K562 (cell line): ENCODE measurements around the gene UBQLN2. TPM values are rescaled to one million over a fixed set of nuclear protein-coding genes. Genes with fewer than 3 reads are reported as not detected.

Source experiments
- ATAC-seq: fragments of 200-7000 bp; cut with Tn5 transposase; 3 replicates; pipeline ENCODE4 v1.9.1; 2020; ENCODE audit warnings: moderate library complexity
- BruUV-seq: library from RNA; stranded (reverse); fragments of 400-500 nt; replicated peaks from 2 replicates; lab custom pipeline; 2021; lab: Mats Ljungman, UMichigan
- CTCF ChIA-PET: fragments of 300-600 bp; formaldehyde crosslinking; extraction: SDS; loops from one replicate; lab custom pipeline; 2021; ENCODE audit warnings: low intra/inter-chr PET ratio; lab: Yijun Ruan, JAX
- POLR2A ChIA-PET: fragments of 300-600, 350-650 bp; sonication (Branson Sonifier 250); formaldehyde crosslinking; extraction: SDS; loops from one replicate; lab custom pipeline; 2021; ENCODE audit warnings: antibody characterized with exemption, inconsistent platforms; lab: Yijun Ruan, JAX
- DNase-seq, 4 experiments: peaks; one replicate each; pipeline versions ENCODE4 v3.0.0 to v3.0.0-alpha.2; 2011 to 2018; ENCODE audit warnings: low spot score in 3 of 4, mixed read lengths in 3 of 4; ENCODE audit errors: extremely low read depth in 1 of 4
- FAIRE-seq: peaks from 2 replicates; lab custom pipeline; 2011; peaks lifted over from hg19 to GRCh38; lab: Jason Lieb, UNC
- H2AFZ ChIP-seq: 2 replicates; pipeline ENCODE4 v1.6.0; 2011; ENCODE audit warnings: low read depth, low read length, control low read depth, inconsistent platforms
- H3K27ac ChIP-seq: fragments of 200-600 bp; 3 replicates; pipeline ENCODE4 v1.8.0; 2011; ENCODE audit warnings: low read depth, mild to moderate bottlenecking, control low read depth, inconsistent platforms, low read length, moderate library complexity, mixed read lengths; ENCODE audit errors: extremely low read depth
- H3K27me3 ChIP-seq, 2 experiments: fragments of 300-600 bp in 1 of 2; 2 replicates in 1 of 2; 3 replicates in 1 of 2; pipeline versions ENCODE4 v1.6.0 to v1.8.0; 2011; ENCODE audit warnings: inconsistent platforms in 2 of 2, low read length in 2 of 2, mild to moderate bottlenecking in 1 of 2, mixed read lengths in 1 of 2, moderate library complexity in 1 of 2; ENCODE audit not compliant: control insufficient read depth in 2 of 2, insufficient read depth in 2 of 2
- H3K36me3 ChIP-seq: fragments of 300-600 bp; 3 replicates; pipeline ENCODE4 v1.8.0; 2011; ENCODE audit warnings: mild to moderate bottlenecking, low read length, inconsistent platforms; ENCODE audit not compliant: control insufficient read depth, insufficient read depth
- H3K4me1 ChIP-seq, 2 experiments: fragments of 200-600 bp in 1 of 2; replicated peaks in 1 of 2; 2 replicates in 1 of 2; 3 replicates in 1 of 2; pipeline versions ENCODE4 v1.5.1 to v1.8.0; 2011; ENCODE audit warnings: inconsistent platforms in 2 of 2, low read length in 2 of 2, mild to moderate bottlenecking in 1 of 2, mixed read lengths in 1 of 2, moderate library complexity in 1 of 2; ENCODE audit not compliant: control insufficient read depth in 2 of 2, insufficient read depth in 2 of 2
- H3K4me2 ChIP-seq: 2 replicates; pipeline ENCODE4 v1.6.1; 2011; ENCODE audit warnings: low read length, control low read depth, inconsistent platforms, mixed read lengths; ENCODE audit not compliant: insufficient read depth
- H3K4me3 ChIP-seq: fragments of 200-600 bp; sonication (generic), shearing (Covaris generic); 2 replicates; pipeline ENCODE4 v1.5.1; 2016; ENCODE audit warnings: control low read depth, inconsistent platforms
- H3K79me2 ChIP-seq: fragments of 200-600 bp; 3 replicates; pipeline ENCODE4 v1.8.0; 2011; ENCODE audit warnings: low read length, inconsistent platforms; ENCODE audit not compliant: control insufficient read depth, insufficient read depth
- H3K9ac ChIP-seq, 2 experiments: 2 replicates each; pipeline versions ENCODE4 v1.6.0 to v1.6.1; 2011; ENCODE audit warnings: low read depth in 2 of 2, low read length in 2 of 2, control low read depth in 1 of 2, inconsistent platforms in 1 of 2, mild to moderate bottlenecking in 1 of 2, mixed read lengths in 1 of 2; ENCODE audit not compliant: insufficient read depth in 1 of 2
- H3K9me1 ChIP-seq: one replicate; pipeline ENCODE4 v1.6.0; 2011; ENCODE audit warnings: inconsistent platforms, mild to moderate bottlenecking, low read length, moderate library complexity; ENCODE audit not compliant: control insufficient read depth, insufficient read depth
- H3K9me3 ChIP-seq: replicated peaks from 2 replicates; pipeline ENCODE4 v1.5.1; 2011; ENCODE audit warnings: low read depth, low read length, inconsistent platforms; ENCODE audit not compliant: control insufficient read depth, insufficient read depth
- H4K20me1 ChIP-seq: replicated peaks from 2 replicates; pipeline ENCODE4 v1.6.1; 2011; ENCODE audit warnings: low read length, inconsistent platforms, mixed read lengths; ENCODE audit not compliant: control insufficient read depth, insufficient read depth
- GATA2 ChIP-seq: sonication (generic); formaldehyde crosslinking; IDR thresholded peaks from 2 replicates; pipeline ENCODE4 v1.4.0; 2020; ENCODE audit warnings: mild to moderate bottlenecking, missing genetic modification reagents
- U2AF1 ChIP-seq: fragments of 200-400 bp; formaldehyde crosslinking; optimal IDR thresholded peaks from 2 replicates; pipeline ENCODE3; 2017; ENCODE audit warnings: mild to moderate bottlenecking, low read depth, low read length, moderate library complexity
- ZNF134 ChIP-seq: fragments of 250-450 bp; sonication (Bioruptor Pico); conservative IDR thresholded peaks from 2 replicates; pipeline ENCODE4 v1.4.0; 2020
- ZNF175 ChIP-seq: fragments of 200-800 bp; sonication (Bioruptor generic); IDR thresholded peaks from 2 replicates; pipeline ENCODE4 v1.6.1; 2016; ENCODE audit warnings: low read depth, mild to moderate bottlenecking, missing genetic modification characterization, missing compliant biosample characterization
- ZNF764 ChIP-seq: fragments of 250-450 bp; sonication (Bioruptor Pico); IDR thresholded peaks from 2 replicates; pipeline ENCODE4 v1.4.0; 2020; ENCODE audit warnings: low read depth, mild to moderate bottlenecking, moderate library complexity
- WGBS: fragments of 100-300 bp; shearing (Covaris generic); methylation state at CpG from one replicate; pipeline ENCODE4 v1.1.6; 2016; ENCODE audit warnings: low coverage, mixed read lengths; ENCODE audit not compliant: insufficient coverage; ENCODE audit errors: missing lambda C conversion rate; 5-methylcytosine and 5-hydroxymethylcytosine counted together
- in situ Hi-C: fragments of 300-500 bp; cut with MboI; formaldehyde crosslinking; loops from 4 replicates; pipeline ENCODE4 v1.15.0; 2018; ENCODE audit warnings: inconsistent platforms, mixed read lengths
- intact Hi-C: fragments of 100-400 bp; cut with micrococcal nuclease; formaldehyde crosslinking; loops from 2 replicates; pipeline ENCODE4 v1.14.2; 2022
- polyA plus RNA-seq, 8 experiments: library from polyadenylated mRNA; depleted of rRNA in 4 of 8; stranded (reverse) in 5 of 8; unstranded in 3 of 8; fragments of >200 nt; fragmentation: Nextera tagmentation in 2 of 8; fragmentation: Illumina TruSeq in 1 of 8; extraction: Ambion mirVana in 2 of 8; extraction: Trizol in 1 of 8; gene quantifications; 2 replicates each; pipeline versions ENCODE4 v1.2.1 to v1.2.3, GENCODE V29; 2011 to 2014; ENCODE audit warnings: inconsistent platforms in 1 of 8, missing spikeins in 1 of 8
- total RNA-seq, 7 experiments: library from RNA; depleted of rRNA in 6 of 7; stranded (reverse); fragments of >200 nt in 6 of 7; fragmentation: Illumina TruSeq in 2 of 7; extraction: Trizol in 2 of 7; gene quantifications; 2 replicates each; pipeline versions ENCODE4 v1.2.1 to v1.2.3, GENCODE V29; 2011 to 2021; ENCODE audit warnings: low replicate concordance in 1 of 7
- TF ChIP-seq, protein P1 (sequence below): fragments of 450-650 bp; IDR thresholded peaks from 2 replicates; pipeline ENCODE4 v1.6.1; 2016; ENCODE audit warnings: borderline replicate concordance
- TF ChIP-seq, protein P2 (sequence below), 2 experiments: IDR thresholded peaks in 1 of 2; conservative IDR thresholded peaks in 1 of 2; 2 replicates each; pipeline ENCODE4 v1.6.1; 2016; ENCODE audit warnings: low read depth in 2 of 2, mild to moderate bottlenecking in 1 of 2, missing compliant biosample characterization in 1 of 2, missing genetic modification characterization in 1 of 2, moderate library complexity in 1 of 2

The UBQLN2 gene
- total and polyA plus RNA-seq, 9 of the 15 experiments (the other 6 are each of a cell fraction or from before 2014, with no cell fraction given): 1.5 to 17.9 (median 5.7) TPM

- TF ChIP-seq, protein P1, sequence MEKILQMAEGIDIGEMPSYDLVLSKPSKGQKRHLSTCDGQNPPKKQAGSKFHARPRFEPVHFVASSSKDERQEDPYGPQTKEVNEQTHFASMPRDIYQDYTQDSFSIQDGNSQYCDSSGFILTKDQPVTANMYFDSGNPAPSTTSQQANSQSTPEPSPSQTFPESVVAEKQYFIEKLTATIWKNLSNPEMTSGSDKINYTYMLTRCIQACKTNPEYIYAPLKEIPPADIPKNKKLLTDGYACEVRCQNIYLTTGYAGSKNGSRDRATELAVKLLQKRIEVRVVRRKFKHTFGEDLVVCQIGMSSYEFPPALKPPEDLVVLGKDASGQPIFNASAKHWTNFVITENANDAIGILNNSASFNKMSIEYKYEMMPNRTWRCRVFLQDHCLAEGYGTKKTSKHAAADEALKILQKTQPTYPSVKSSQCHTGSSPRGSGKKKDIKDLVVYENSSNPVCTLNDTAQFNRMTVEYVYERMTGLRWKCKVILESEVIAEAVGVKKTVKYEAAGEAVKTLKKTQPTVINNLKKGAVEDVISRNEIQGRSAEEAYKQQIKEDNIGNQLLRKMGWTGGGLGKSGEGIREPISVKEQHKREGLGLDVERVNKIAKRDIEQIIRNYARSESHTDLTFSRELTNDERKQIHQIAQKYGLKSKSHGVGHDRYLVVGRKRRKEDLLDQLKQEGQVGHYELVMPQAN: no peak
- TF ChIP-seq ZNF764 (no peak), ZNF134 (CRISPR knock-in tag) (no peak)
- TF ChIP-seq, protein P2, sequence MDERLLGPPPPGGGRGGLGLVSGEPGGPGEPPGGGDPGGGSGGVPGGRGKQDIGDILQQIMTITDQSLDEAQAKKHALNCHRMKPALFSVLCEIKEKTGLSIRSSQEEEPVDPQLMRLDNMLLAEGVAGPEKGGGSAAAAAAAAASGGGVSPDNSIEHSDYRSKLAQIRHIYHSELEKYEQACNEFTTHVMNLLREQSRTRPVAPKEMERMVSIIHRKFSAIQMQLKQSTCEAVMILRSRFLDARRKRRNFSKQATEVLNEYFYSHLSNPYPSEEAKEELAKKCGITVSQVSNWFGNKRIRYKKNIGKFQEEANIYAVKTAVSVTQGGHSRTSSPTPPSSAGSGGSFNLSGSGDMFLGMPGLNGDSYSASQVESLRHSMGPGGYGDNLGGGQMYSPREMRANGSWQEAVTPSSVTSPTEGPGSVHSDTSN (CRISPR knock-in tag; IDR thresholded peaks at IDR 0.05; ENCODE audit: low read depth): no peak
- TF ChIP-seq, protein P2 (tag; conservative IDR thresholded peaks at IDR 0.05; ENCODE audit: low read depth): no peak
- TF ChIP-seq, all 486 proteins: peak for 0
Observed at GRCh38 chrX:56550667-56551066, 12.8 kb upstream of the UBQLN2 start (continued).

- Histone ChIP-seq H3K27ac (no peak overlapping the region), H3K4me2 (no peak overlapping the region), H3K9me3 (no peaks in the 10 kb centered on the region), H4K20me1 (no peaks in the 10 kb centered on the region), H3K36me3 (no peaks in the 10 kb centered on the region)
- CTCF ChIA-PET: no interaction called here
- no peak for ATAC-seq
- no TSS peak for BruUV-seq
- TF ChIP-seq GATA2 (CRISPR knock-in tag) (no peak), U2AF1 (no peak), ZNF175 (no peak)
- TF ChIP-seq, all 486 proteins: peak for 0
- Histone ChIP-seq H3K4me3 (no peak overlapping the region), H2AFZ (no peak overlapping the region), H3K9ac (no peak overlapping the region), H3K9me1 (no peaks in the 10 kb centered on the region), H3K79me2 (no peaks in the 10 kb centered on the region), H3K4me1 (no peaks in the 10 kb centered on the region), H3K27me3 (no peaks in the 10 kb centered on the region)
- in situ Hi-C loops: no loop called here
- WGBS: 9% methylated on average over 4 of the region's 4 CpGs
- intact Hi-C loops: no loop called here
- no peak for FAIRE-seq
- POLR2A ChIA-PET: no interaction called here
- no peak for DNase-seq
Observed at GRCh38 chrX:56554870-56555269, 8.6 kb upstream of the UBQLN2 start.
